Skeletal muscle tissue (tissue), 4 donors: ENCODE measurements around the gene PTPRM. TPM values are rescaled to one million over a fixed set of nuclear protein-coding genes. Genes with fewer than 3 reads are reported as not detected.

Source experiments
- H3K27ac ChIP-seq: one replicate; pipeline ENCODE4 v1.7.0; 2013; ENCODE audit warnings: mild to moderate bottlenecking, low read depth, low read length, inconsistent platforms
- H3K27me3 ChIP-seq, 3 donors: one replicate each; pipeline ENCODE4 v1.7.0; 2013; ENCODE audit warnings: low read length in 3 of 3; ENCODE audit not compliant: control insufficient read depth in 3 of 3, insufficient read depth in 3 of 3
- H3K36me3 ChIP-seq, 3 donors: one replicate each; pipeline ENCODE4 v1.7.0; 2013; ENCODE audit warnings: low read length in 3 of 3; ENCODE audit not compliant: control insufficient read depth in 3 of 3, insufficient read depth in 3 of 3
- H3K4me1 ChIP-seq, 3 donors: one replicate each; pipeline ENCODE4 v1.7.0; 2013; ENCODE audit warnings: low read length in 3 of 3, mild to moderate bottlenecking in 3 of 3; ENCODE audit not compliant: control insufficient read depth in 3 of 3, insufficient read depth in 3 of 3
- H3K4me3 ChIP-seq, 3 donors: one replicate each; pipeline ENCODE4 v1.7.0; 2013; ENCODE audit warnings: low read length in 3 of 3
- H3K9ac ChIP-seq, 3 donors: one replicate each; pipeline ENCODE4 v1.7.0; 2013; ENCODE audit warnings: low read length in 3 of 3, mild to moderate bottlenecking in 3 of 3, moderate library complexity in 2 of 3, low read depth in 1 of 3
- H3K9me3 ChIP-seq, 3 donors: one replicate each; pipeline ENCODE4 v1.7.0; 2013; ENCODE audit warnings: low read length in 3 of 3; ENCODE audit not compliant: control insufficient read depth in 3 of 3
- total RNA-seq: library from RNA; depleted of rRNA; stranded (reverse); fragments of >200 nt; gene quantifications from one replicate; pipeline ENCODE4 v1.2.3, GENCODE V29; 2014
- donor health status: Osteomylitis.

The PTPRM gene
- total RNA-seq, 1 donor from 2014 or later = 68.9 TPM

DNA sequence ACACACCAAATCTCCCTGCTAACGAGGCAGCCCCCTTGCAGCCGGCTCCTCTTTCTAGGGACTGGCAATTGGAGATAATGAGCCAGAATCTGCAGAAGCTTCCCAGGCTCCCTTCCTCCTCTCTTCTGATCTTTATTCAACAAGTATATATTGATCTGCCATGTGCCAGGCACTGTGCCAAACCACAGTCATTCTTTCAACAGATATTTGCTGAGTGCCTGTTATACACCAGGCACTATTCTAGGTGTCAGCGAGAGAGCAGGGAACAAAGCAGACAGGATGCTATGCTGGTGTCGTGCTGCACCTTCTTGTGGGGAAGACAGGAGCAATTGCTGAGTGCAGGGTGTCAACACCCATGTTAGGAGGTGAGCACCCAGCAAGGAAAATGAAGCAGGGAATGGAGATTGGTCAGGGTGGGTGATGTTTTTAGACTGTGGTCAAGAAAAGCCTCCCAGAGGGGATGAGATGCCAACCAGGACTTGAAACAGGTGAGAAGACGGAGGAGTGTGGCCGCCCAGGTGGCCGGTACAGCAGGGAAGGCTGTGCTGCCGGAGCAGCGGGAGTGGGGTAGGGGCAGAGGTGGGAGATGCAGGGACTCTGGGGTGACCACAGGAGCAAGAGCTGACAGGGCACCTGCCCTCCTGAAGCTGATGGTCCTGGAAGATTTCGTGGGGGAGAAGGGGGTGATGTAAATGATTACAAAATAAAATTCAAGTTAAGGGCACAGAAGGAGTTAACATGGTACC is 734.5 kb downstream of the PTPRM start:
- Histone ChIP-seq H3K9ac (no peak overlapping the region), H3K9me3 (no peaks in the 10 kb centered on the region), H3K4me3 (no peak overlapping the region), H3K27me3 (no peaks in the 10 kb centered on the region), H3K36me3 (peaks cover 3 to 8% (median 7%) of the 10 kb centered on the region in 3 donors), H3K4me1 (no peaks in the 10 kb centered on the region), H3K27ac (no peak overlapping the region)

DNA sequence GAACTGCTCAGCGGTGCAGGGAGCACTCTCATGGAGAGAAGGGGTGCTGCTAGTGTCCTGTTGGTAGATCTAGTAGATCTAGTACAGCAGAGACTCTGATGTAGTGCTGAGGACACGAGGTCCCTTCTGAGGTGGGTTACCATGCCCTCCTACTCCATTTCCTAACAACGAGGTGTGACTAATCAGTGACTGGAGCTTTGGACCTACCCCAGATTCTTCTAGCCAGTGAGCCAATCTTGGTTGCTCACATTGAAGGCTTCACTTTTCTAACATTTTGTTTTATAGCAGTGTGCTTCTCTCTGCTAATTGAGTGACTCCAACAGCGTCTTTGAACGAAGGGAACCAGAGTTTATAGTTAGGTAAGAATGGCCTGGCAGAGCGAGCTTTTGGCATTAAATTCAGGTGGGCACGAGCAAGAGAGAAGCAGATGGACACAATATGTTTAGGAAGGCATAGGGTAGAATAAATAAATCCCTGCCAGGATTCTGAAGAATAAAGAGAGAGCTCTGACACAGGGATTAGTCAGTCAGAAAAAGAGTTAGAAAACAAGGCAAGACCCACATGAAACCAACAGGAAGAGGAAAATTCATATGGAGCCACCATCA is 736.1 kb downstream of the PTPRM start:
- Histone ChIP-seq H3K9me3 (no peaks in the 10 kb centered on the region), H3K27me3 (no peaks in the 10 kb centered on the region), H3K9ac (no peak overlapping the region), H3K27ac (no peak overlapping the region), H3K4me3 (no peak overlapping the region), H3K36me3 (peaks cover 1 to 6% (median 3%) of the 10 kb centered on the region in 3 donors), H3K4me1 (no peaks in the 10 kb centered on the region)

DNA sequence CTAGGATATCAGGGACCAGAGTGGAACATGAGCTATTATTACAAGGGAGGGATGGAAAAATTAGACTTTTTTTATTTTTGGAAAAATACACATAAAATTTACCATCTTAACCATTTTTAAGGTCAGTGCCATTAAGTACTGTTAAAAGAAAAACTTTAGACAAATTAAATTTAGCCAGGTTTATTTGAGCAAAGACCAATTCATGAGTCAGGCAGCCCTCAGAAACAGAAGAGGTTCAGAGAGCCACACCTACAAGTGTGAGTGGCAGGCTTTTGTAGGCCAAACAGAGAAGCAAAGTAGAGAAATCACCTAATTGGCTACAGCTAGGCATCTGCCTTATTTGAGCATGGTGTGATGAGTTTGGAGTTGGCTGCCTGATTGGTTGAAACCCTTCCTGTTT is 740.8 kb downstream of the PTPRM start:
- no peak overlapping the region for H3K27ac ChIP-seq
- peaks cover 0 to 3% (median 3%) of the 10 kb centered on the region in 3 donors for H3K36me3 ChIP-seq
- no peak overlapping the region for H3K9ac ChIP-seq
- no peaks in the 10 kb centered on the region for H3K4me1 ChIP-seq
- H3K4me3 ChIP-seq = no peak overlapping the region
- H3K9me3 ChIP-seq = no peaks in the 10 kb centered on the region
- H3K27me3 ChIP-seq = no peaks in the 10 kb centered on the region

DNA sequence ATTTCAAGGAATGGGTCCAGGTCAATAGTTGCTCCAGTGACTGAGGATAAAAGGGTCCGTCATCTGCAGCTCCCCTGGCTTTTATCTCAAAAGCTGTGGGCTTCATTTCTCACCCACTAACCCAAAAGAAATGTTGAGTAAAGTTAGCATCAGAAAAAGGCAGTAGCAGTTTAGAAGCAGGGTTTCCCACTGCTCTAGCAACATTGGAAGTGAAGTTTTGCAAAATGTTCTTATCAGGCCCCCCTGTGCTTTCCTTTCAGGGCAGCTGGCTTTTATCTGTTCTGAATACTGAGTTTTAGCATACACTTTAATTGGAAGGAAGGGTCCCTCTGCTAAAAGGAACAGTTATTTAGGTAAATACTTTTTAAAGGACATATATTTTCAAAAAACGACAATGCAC is 745.9 kb downstream of the PTPRM start:
- H3K4me3 ChIP-seq = no peak overlapping the region
- no peaks in the 10 kb centered on the region for H3K4me1 ChIP-seq
- no peaks in the 10 kb centered on the region for H3K27me3 ChIP-seq
- no peak overlapping the region for H3K9ac ChIP-seq
- H3K36me3 ChIP-seq = peaks cover 0 to 3% (median 2%) of the 10 kb centered on the region in 3 donors
- no peaks in the 10 kb centered on the region for H3K9me3 ChIP-seq
- H3K27ac ChIP-seq = no peak overlapping the region

DNA sequence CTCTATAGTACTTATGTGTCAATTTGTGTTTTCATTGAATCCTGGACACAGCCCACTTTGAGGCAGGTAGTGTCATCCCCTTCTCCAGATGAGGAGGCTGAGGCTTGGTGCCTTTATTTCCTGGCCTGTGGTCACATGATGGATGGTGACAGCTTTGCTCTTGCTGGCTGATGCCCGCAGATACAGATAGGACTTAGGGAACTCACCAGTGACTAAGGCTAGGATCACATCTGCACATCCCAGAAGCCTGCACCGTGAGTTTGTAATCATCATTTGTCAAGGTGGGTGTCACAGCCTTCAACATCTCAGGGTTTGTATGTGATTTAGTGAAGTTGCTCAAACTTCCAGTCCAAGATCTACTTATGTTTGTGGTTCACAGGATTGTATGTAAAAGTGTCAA is 747.0 kb downstream of the PTPRM start:
- Histone ChIP-seq H3K4me3 (no peak overlapping the region), H3K36me3 (peaks cover 0 to 3% (median 2%) of the 10 kb centered on the region in 3 donors), H3K4me1 (no peaks in the 10 kb centered on the region), H3K9ac (no peak overlapping the region), H3K9me3 (no peaks in the 10 kb centered on the region), H3K27me3 (no peaks in the 10 kb centered on the region), H3K27ac (no peak overlapping the region)

DNA sequence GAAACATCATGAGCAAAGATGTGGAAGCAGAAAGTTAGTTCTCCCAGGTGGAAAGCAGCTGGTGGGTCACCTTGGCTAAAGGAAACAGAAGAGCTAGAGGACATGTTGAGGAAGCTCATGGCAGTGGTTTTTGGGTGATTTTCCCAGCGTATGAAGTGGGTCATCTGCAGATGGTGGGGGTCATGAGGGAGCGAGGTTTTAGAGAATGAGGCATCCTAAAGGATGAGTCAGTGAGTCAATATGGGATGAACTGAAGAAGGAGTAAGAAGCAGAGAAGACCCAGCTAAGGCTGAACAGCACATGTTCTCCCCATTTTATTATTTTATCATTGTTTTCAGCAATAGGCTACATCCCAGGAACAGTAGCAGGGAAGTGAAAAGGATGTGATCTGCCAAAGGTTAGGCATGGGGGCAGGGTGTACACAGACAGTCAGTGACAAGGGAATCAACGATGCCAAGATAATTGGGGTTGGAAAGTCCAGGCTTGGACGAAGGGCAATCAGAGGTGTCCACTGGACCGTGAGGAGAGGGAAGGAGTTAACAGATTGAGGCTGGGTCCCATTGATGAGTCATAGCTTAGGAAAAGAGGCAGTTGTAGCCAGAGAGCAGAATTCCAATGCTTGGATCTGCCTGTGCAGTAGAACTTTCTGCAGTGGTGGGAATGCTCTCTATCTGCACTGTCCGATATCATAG is 752.8 kb downstream of the PTPRM start:
- Histone ChIP-seq H3K27ac (no peak overlapping the region), H3K9ac (no peak overlapping the region), H3K36me3 (peaks cover 0 to 4% (median 0%) of the 10 kb centered on the region in 3 donors), H3K4me1 (no peaks in the 10 kb centered on the region), H3K4me3 (no peak overlapping the region), H3K9me3 (no peaks in the 10 kb centered on the region), H3K27me3 (no peaks in the 10 kb centered on the region)

DNA sequence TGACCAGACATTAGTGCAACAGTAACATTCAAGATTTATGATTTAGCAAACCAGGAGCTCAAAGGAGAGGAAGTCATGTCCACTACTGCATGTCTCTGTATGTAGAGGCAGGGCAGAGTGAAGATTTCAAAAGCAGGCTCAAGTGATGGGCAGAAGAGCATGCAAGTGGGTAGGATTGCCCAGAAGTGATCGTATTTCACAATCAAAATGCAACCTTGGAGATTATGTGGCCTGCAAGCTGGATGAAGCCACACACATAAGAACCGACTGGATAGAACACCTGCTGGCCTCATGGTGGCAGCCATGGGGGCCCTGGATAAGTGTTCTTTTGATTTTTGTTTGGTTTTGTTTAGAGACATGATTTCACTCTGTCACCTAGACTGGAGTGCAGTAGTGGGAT is 755.4 kb downstream of the PTPRM start:
- peaks cover 0 to 2% (median 0%) of the 10 kb centered on the region in 3 donors for H3K36me3 ChIP-seq
- H3K9me3 ChIP-seq = no peaks in the 10 kb centered on the region
- no peak overlapping the region for H3K4me3 ChIP-seq
- H3K9ac ChIP-seq = no peak overlapping the region
- H3K27me3 ChIP-seq = no peaks in the 10 kb centered on the region
- no peak overlapping the region for H3K27ac ChIP-seq
- H3K4me1 ChIP-seq = peaks cover 2 to 6% (median 6%) of the 10 kb centered on the region in 3 donors

DNA sequence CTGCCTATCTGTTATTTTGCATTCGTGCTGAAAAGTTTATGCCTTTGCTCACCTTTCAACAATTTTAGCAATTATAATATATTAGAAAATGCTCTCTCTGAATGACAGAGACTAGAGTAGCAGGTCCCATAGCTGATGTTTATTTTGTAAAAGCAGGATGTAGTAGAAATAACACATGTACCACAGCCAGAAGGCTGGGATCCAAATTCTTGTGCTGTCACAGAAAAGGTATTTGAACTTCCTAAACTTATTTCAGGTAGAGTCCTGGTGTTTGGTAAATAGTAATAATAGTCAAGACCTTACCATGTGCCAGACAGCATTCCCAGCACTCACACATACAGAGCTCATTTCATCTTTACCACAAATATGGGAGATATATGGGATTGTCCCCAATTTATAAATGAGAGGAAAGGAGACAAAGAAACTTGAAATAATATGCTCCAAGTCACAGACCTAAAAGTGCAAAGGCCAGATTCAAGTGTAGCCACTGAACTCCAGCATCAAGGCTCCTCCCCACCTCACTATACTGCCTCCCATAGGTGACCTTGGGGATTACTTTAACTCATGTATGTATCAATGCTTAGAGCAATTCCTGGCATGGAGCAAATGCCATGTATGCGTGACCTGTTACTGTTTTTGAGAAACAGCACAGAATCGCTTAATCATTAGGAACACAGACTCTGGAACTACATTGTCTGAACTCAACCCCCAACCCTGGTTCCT is 757.4 kb downstream of the PTPRM start:
- no peak overlapping the region for H3K9ac ChIP-seq
- no peaks in the 10 kb centered on the region for H3K27me3 ChIP-seq
- H3K9me3 ChIP-seq = no peaks in the 10 kb centered on the region
- H3K4me3 ChIP-seq = no peak overlapping the region
- peaks cover 0 to 2% (median 0%) of the 10 kb centered on the region in 3 donors for H3K36me3 ChIP-seq
- no peak overlapping the region for H3K27ac ChIP-seq
- H3K4me1 ChIP-seq = peaks cover 4 to 18% (median 13%) of the 10 kb centered on the region in 3 donors

DNA sequence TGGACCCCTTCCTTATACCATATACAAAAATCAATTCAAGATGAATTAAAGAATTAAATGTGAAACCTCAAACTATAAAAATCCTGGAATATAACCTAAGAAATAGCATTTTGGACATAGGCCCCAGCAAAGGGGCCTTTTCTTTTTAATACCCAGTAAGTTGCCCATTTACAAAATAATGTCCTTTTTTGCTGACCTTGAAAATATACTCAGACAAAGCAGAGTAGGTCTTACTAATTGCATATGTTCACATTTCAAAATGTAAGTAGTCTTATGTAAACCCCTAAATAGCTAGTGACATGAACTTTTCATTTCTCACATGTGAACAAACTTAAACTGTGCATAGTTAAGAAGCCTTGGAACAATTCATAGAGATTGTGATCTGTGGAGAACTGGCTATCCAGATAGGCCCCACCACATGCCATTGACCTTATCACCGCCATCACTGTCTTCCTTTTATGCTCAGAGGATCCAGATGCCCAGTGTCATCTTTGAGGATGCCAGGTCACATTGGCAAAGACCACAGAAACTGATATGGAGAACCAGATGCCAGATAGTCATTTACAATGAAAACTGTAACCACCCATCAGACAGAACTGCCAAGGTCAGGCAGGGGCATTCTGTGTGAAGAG is 759.8 kb downstream of the PTPRM start:
- Histone ChIP-seq H3K27ac (no peak overlapping the region), H3K9me3 (no peaks in the 10 kb centered on the region), H3K27me3 (no peaks in the 10 kb centered on the region), H3K9ac (no peak overlapping the region), H3K36me3 (no peaks in the 10 kb centered on the region), H3K4me3 (no peak overlapping the region), H3K4me1 (peaks cover 4 to 19% (median 13%) of the 10 kb centered on the region in 3 donors)
